OCI-LY3 (cell line): Measurements from ENCODE around the gene CRPPA.

Source experiments
- H2AFZ ChIP-seq: fragments of 200-600, 300-600 bp; shearing (Covaris generic); 2 replicates; pipeline ENCODE4 v1.6.0; 2014; ENCODE audit warnings: antibody characterized with exemption, low read depth, low read length
- H3K27ac ChIP-seq: fragments of 200-600, 300-600 bp; sonication (generic); 2 replicates; pipeline ENCODE4 v1.5.1; 2014; ENCODE audit warnings: mild to moderate bottlenecking, low read length, moderate library complexity, mixed read lengths
- H3K27me3 ChIP-seq: fragments of 200-600, 300-600 bp; sonication (generic); 2 replicates; pipeline ENCODE4 v1.6.1; 2014; ENCODE audit warnings: low read depth, low read length, mixed read lengths
- H3K36me3 ChIP-seq: fragments of 200-600, 300-600 bp; sonication (generic); replicated peaks from 2 replicates; pipeline ENCODE3; 2014; ENCODE audit warnings: low read depth, low read length, mixed read lengths
- H3K4me1 ChIP-seq: fragments of 300-600, 200-600 bp; sonication (generic); 2 replicates; pipeline ENCODE4 v1.6.1; 2014; ENCODE audit warnings: low read length, mixed read lengths
- H3K4me2 ChIP-seq: fragments of 200-600, 300-600 bp; sonication (generic); 2 replicates; pipeline ENCODE4 v1.6.1; 2014; ENCODE audit warnings: low read length, mixed read lengths
- H3K4me3 ChIP-seq: fragments of 300-600, 200-600 bp; sonication (generic); 2 replicates; pipeline ENCODE4 v1.5.1; 2014; ENCODE audit warnings: antibody characterized with exemption, mild to moderate bottlenecking, low read length, moderate library complexity
- H3K79me2 ChIP-seq: fragments of 300-600, 200-600 bp; shearing (Covaris generic); 2 replicates; pipeline ENCODE4 v1.6.1; 2014; ENCODE audit warnings: mild to moderate bottlenecking, low read length, mixed read lengths
- H3K9ac ChIP-seq: fragments of 300-600, 200-600 bp; shearing (Covaris generic); 2 replicates; pipeline ENCODE4 v1.6.0; 2014; ENCODE audit warnings: mild to moderate bottlenecking, low read length, moderate library complexity
- H3K9me3 ChIP-seq: fragments of 200-600, 300-600 bp; shearing (Covaris generic); 2 replicates; pipeline ENCODE4 v1.6.1; 2014; ENCODE audit warnings: low read length, mixed read lengths; ENCODE audit not compliant: insufficient read depth
- H4K20me1 ChIP-seq: fragments of 200-600, 300-600 bp; sonication (generic); 2 replicates; pipeline ENCODE4 v1.6.1; 2016; ENCODE audit warnings: low read length, mixed read lengths; ENCODE audit not compliant: insufficient read depth
- CTCF ChIP-seq: fragments of 200-600, 300-600 bp; sonication (generic); IDR thresholded peaks from 2 replicates; pipeline ENCODE4 v1.5.1; 2014; ENCODE audit warnings: antibody characterized with exemption, low read length, low read depth
- EZH2phosphoT487 ChIP-seq: fragments of 200-600 bp; shearing (Covaris generic); IDR thresholded peaks from 2 replicates; pipeline ENCODE4 v1.6.1; 2018; ENCODE audit warnings: antibody characterized with exemption, mixed run types, low read depth

The CRPPA gene

DNA sequence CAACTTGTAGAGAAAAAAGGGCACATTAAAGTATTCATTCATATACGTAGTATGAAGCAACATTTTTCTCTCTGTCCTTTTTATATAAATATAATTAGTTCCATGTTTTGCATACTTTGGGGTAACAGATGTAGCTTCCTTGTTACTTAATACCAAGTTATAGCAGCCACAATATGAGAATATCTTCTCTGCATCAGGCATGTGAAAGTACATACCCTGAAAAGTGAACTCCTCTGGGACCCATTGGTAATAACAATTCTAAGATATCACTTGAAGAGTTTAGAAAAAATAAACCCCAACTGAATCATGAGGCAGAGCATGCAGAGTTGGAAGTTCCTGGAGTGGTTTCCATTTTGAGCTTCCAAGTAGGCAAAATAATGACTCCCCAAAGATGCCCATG is 2.4 kb upstream of the CRPPA start:
- no peak overlapping the region for H3K4me2 ChIP-seq
- H2AFZ ChIP-seq: no peak overlapping the region
- no peaks in the 10 kb centered on the region for H3K79me2 ChIP-seq
- H3K27ac ChIP-seq: no peak overlapping the region
- H3K9ac ChIP-seq: no peak overlapping the region
- H3K4me3 ChIP-seq: no peak overlapping the region
- H3K4me1 ChIP-seq: peaks cover 12% of the 10 kb centered on the region
- H3K9me3 ChIP-seq: no peaks in the 10 kb centered on the region
- no peaks in the 10 kb centered on the region for H4K20me1 ChIP-seq
- H3K36me3 ChIP-seq: peaks cover 2% of the 10 kb centered on the region
- no peaks in the 10 kb centered on the region for H3K27me3 ChIP-seq
- no peak for TF ChIP-seq EZH2phosphoT487
- TF ChIP-seq CTCF: no peak

GRCh38 chr7:16422917-16423316 is 1.6 kb upstream of the CRPPA start:
- no peak overlapping the region for H3K4me2 ChIP-seq
- no peaks in the 10 kb centered on the region for H3K79me2 ChIP-seq
- H3K9me3 ChIP-seq: no peaks in the 10 kb centered on the region
- no peak for TF ChIP-seq CTCF
- no peak for TF ChIP-seq EZH2phosphoT487
- peaks cover 4% of the 10 kb centered on the region for H3K36me3 ChIP-seq
- peaks cover 12% of the 10 kb centered on the region for H3K4me1 ChIP-seq
- H3K27ac ChIP-seq: no peak overlapping the region
- no peaks in the 10 kb centered on the region for H3K27me3 ChIP-seq
- H4K20me1 ChIP-seq: no peaks in the 10 kb centered on the region
- no peak overlapping the region for H3K9ac ChIP-seq
- H3K4me3 ChIP-seq: no peak overlapping the region
- H2AFZ ChIP-seq: no peak overlapping the region

DNA sequence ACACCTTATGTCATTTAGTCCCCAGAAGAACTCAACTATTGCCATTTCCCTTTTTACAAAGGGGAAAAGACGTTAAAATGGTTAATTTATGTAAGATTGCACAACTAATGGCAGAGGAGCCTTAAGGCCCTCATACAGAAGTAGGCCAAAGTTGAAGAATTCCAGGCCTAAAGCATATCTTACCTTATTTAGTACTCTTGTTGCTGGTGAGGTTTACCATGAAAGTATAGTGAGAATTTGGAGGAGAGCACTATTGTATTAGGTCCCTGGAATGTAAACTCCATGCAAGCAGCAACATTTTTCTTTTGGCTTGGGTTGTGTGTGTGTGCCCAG is 731 bp upstream of the CRPPA start:
- H2AFZ ChIP-seq: 0 out of 2 replicates have a peak overlapping the region, but pooled peaks have one; percentile 99
- TF ChIP-seq EZH2phosphoT487 (no peak), CTCF (no peak)
- no peaks in the 10 kb centered on the region for H3K79me2 ChIP-seq
- H3K27me3 ChIP-seq: no peaks in the 10 kb centered on the region
- H3K4me1 ChIP-seq: peaks cover 12% of the 10 kb centered on the region
- H3K9me3 ChIP-seq: no peaks in the 10 kb centered on the region
- H3K4me3 ChIP-seq: peak overlapping the region; percentile 98
- no peak overlapping the region; the same call in 1 of the 2 replicates for H3K9ac ChIP-seq
- H3K27ac ChIP-seq: no peak overlapping the region
- peaks cover 4% of the 10 kb centered on the region for H3K36me3 ChIP-seq
- no peaks in the 10 kb centered on the region for H4K20me1 ChIP-seq
- H3K4me2 ChIP-seq: peak overlapping the region; percentile 92

GRCh38 chr7:16420649-16421332 is 547 bp downstream of the CRPPA start:
- Histone ChIP-seq H3K27me3 (no peaks in the 10 kb centered on the region), H3K4me3 (peak overlapping the region; percentile 98), H3K9me3 (no peaks in the 10 kb centered on the region), H3K9ac (peak overlapping the region; percentile 90), H4K20me1 (no peaks in the 10 kb centered on the region), H3K36me3 (peaks cover 4% of the 10 kb centered on the region), H3K4me2 (peak overlapping the region; percentile 92), H3K79me2 (no peaks in the 10 kb centered on the region), H2AFZ (peak overlapping the region; percentile 99), H3K27ac (peak overlapping the region; percentile 94), H3K4me1 (peaks cover 12% of the 10 kb centered on the region)
- TF ChIP-seq EZH2phosphoT487 (no peak), CTCF (no peak)
